Trophoblast cell (in vitro differentiated cells and primary cell): ENCODE measurements around the gene IVL.

Experiments
- DNase-seq, 2 donors: peaks; one replicate each; pipeline ENCODE4 v3.0.0-alpha.2; 2016
- H2AFZ ChIP-seq: 2 replicates; pipeline ENCODE4 v1.6.1; 2013; ENCODE audit warnings: low read length, moderate library complexity, mild to moderate bottlenecking; ENCODE audit not compliant: insufficient read depth, poor library complexity
- H2AK5ac ChIP-seq: 2 replicates; pipeline ENCODE4 v1.6.1; 2013; ENCODE audit warnings: mild to moderate bottlenecking, low read length
- H2BK120ac ChIP-seq: 2 replicates; pipeline ENCODE4 v1.6.1; 2013; ENCODE audit warnings: low read length, mild to moderate bottlenecking, moderate library complexity; ENCODE audit not compliant: insufficient read depth, poor library complexity
- H2BK12ac ChIP-seq: 2 replicates; pipeline ENCODE4 v1.6.1; 2013; ENCODE audit warnings: mild to moderate bottlenecking, low read length, moderate library complexity
- H2BK5ac ChIP-seq: 2 replicates; pipeline ENCODE4 v1.6.1; 2013; ENCODE audit warnings: low read length, low read depth, moderate library complexity, mild to moderate bottlenecking; ENCODE audit not compliant: poor library complexity
- H3K14ac ChIP-seq: 2 replicates; pipeline ENCODE4 v1.6.1; 2013; ENCODE audit warnings: mild to moderate bottlenecking, low read length
- H3K18ac ChIP-seq: 2 replicates; pipeline ENCODE4 v1.6.1; 2013; ENCODE audit warnings: mild to moderate bottlenecking, low read length
- H3K23ac ChIP-seq: 2 replicates; pipeline ENCODE4 v1.6.1; 2013; ENCODE audit warnings: low read length
- H3K27ac ChIP-seq: 2 replicates; pipeline ENCODE4 v1.5.1; 2013; ENCODE audit warnings: low read depth, mild to moderate bottlenecking, inconsistent platforms, low read length, moderate library complexity
- H3K27me3 ChIP-seq: 2 replicates; pipeline ENCODE4 v1.6.1; 2013; ENCODE audit warnings: inconsistent platforms, mild to moderate bottlenecking, low read length, moderate library complexity; ENCODE audit not compliant: insufficient read depth
- H3K36me3 ChIP-seq, 2 experiments: 1 replicate in 1 of 2; 2 replicates in 1 of 2; pipeline ENCODE4 v1.6.1; 2013; ENCODE audit warnings: low read length in 2 of 2, mild to moderate bottlenecking in 2 of 2, moderate library complexity in 1 of 2; ENCODE audit not compliant: insufficient read depth in 2 of 2, control insufficient read depth in 1 of 2
- H3K4ac ChIP-seq: 2 replicates; pipeline ENCODE4 v1.6.1; 2013; ENCODE audit warnings: low read depth, mild to moderate bottlenecking, low read length, moderate library complexity
- H3K4me1 ChIP-seq, 2 experiments: 1 replicate in 1 of 2; 2 replicates in 1 of 2; pipeline ENCODE4 v1.6.1; 2013; ENCODE audit warnings: low read length in 2 of 2, mild to moderate bottlenecking in 2 of 2, moderate library complexity in 1 of 2; ENCODE audit not compliant: insufficient read depth in 2 of 2, control insufficient read depth in 1 of 2
- H3K4me2 ChIP-seq: 2 replicates; pipeline ENCODE4 v1.6.1; 2013; ENCODE audit warnings: inconsistent platforms, mild to moderate bottlenecking, low read length, moderate library complexity
- H3K4me3 ChIP-seq: 2 replicates; pipeline ENCODE4 v1.5.1; 2013; ENCODE audit warnings: mild to moderate bottlenecking, low read depth, low read length, inconsistent platforms
- H3K79me1 ChIP-seq: one replicate; pipeline ENCODE4 v1.6.1; 2013; ENCODE audit warnings: low read length
- H3K79me2 ChIP-seq: 2 replicates; pipeline ENCODE4 v1.6.1; 2013; ENCODE audit warnings: low read length, mild to moderate bottlenecking; ENCODE audit not compliant: control insufficient read depth, insufficient read depth, poor library complexity
- H3K9ac ChIP-seq: 2 replicates; pipeline ENCODE4 v1.6.1; 2013; ENCODE audit warnings: mild to moderate bottlenecking, low read length
- H3K9me3 ChIP-seq: 2 replicates; pipeline ENCODE4 v1.6.1; 2013; ENCODE audit warnings: low read depth, mild to moderate bottlenecking, control low read depth, inconsistent platforms, low read length; ENCODE audit not compliant: insufficient read depth
- H4K12ac ChIP-seq: 2 replicates; pipeline ENCODE4 v1.6.1; 2013; ENCODE audit warnings: low read depth, mild to moderate bottlenecking, low read length, moderate library complexity
- H4K8ac ChIP-seq: 2 replicates; pipeline ENCODE4 v1.6.1; 2013; ENCODE audit warnings: low read depth, mild to moderate bottlenecking, low read length, moderate library complexity
- H4K91ac ChIP-seq: one replicate; pipeline ENCODE4 v1.6.1; 2013; ENCODE audit warnings: low read depth, mild to moderate bottlenecking, low read length, moderate library complexity
- WGBS: extraction: QIAGEN DNeasy Blood & Tissue Kit; methylation state at CpG from one replicate; pipeline ENCODE4 v1.1.7; 2013; ENCODE audit warnings: missing lambda C conversion rate; ENCODE audit not compliant: insufficient read length, insufficient coverage; ENCODE audit errors: extremely low coverage; 5-methylcytosine and 5-hydroxymethylcytosine counted together

IVL gene

DNA sequence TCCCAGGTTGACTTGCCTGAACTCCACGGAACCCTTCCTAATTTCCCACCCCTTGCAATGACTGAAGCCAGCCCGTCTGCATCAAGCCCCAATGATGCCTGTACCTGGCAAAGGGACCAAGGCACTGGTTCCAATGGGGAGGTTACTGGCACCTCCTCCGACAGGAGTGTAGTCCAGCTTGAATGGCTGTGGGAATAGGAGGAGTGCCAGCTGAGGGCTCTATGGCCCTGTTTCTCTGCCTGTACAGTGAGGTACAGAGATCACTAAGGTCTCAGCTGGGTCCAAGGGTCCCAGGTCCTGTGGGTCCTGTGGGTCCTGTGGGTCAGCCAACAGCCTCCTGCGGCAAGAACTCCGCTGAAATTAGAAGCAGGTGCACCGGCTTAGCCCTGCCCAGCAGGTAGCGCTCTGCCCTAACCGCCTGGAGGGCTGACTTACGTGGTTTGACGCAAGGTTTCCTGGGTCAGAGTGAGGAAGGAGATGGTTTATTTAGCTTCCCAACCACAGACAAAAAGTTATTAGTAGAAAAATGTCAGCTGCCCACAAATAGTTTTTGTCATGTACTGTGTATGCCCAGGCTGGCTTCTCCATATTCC is 52.2 kb downstream of the IVL start:
- H3K9me3 ChIP-seq: no peaks in the 10 kb centered on the region
- no peak overlapping the region for H3K9ac ChIP-seq
- H3K4ac ChIP-seq: no peak overlapping the region
- no peaks in the 10 kb centered on the region for H3K27me3 ChIP-seq
- no peak overlapping the region for H3K4me2 ChIP-seq
- H2BK12ac ChIP-seq: no peak overlapping the region
- WGBS: no CpG with 5 or more reads among the region's 10 CpGs
- no peaks in the 10 kb centered on the region for H3K36me3 ChIP-seq
- no peak overlapping the region for H3K4me3 ChIP-seq
- peak in 1 of 2 donors; percentile 39 for DNase-seq
- no peak overlapping the region for H4K8ac ChIP-seq
- no peak overlapping the region for H3K23ac ChIP-seq
- H4K12ac ChIP-seq: no peak overlapping the region
- H4K91ac ChIP-seq: no peak overlapping the region
- no peak overlapping the region for H2AFZ ChIP-seq
- H3K79me1 ChIP-seq: no peaks in the 10 kb centered on the region
- no peak overlapping the region for H3K18ac ChIP-seq
- H2BK5ac ChIP-seq: no peak overlapping the region
- no peak overlapping the region for H2BK120ac ChIP-seq
- H3K79me2 ChIP-seq: no peaks in the 10 kb centered on the region
- no peak overlapping the region for H3K27ac ChIP-seq
- H3K14ac ChIP-seq: no peak overlapping the region
- no peak overlapping the region for H2AK5ac ChIP-seq
- no peaks in the 10 kb centered on the region for H3K4me1 ChIP-seq
